Caco-2 (cell line): ENCODE results near the gene MAP2K4. TPM values are rescaled to one million over a fixed set of nuclear protein-coding genes. Genes with fewer than 3 reads are reported as not detected.

Experiments used
- BruUV-seq: library from RNA; stranded (reverse); fragments of 400-500 nt; replicated peaks from 2 replicates; lab custom pipeline; 2021; lab: Mats Ljungman, UMichigan
- CTCF ChIA-PET: fragments of 300-600 bp; sonication (Branson Sonifier 250); formaldehyde crosslinking; loops from one replicate; lab custom pipeline; 2022; ENCODE audit warnings: antibody characterized with exemption; lab: Charles Lee
- POLR2A ChIA-PET: fragments of 300-600 bp; sonication (Branson Sonifier 250); formaldehyde crosslinking; loops from one replicate; lab custom pipeline; 2022; ENCODE audit warnings: antibody characterized with exemption; lab: Charles Lee
- DNase-seq, 2 experiments: peaks; one replicate each; pipeline versions ENCODE4 v3.0.0 to v3.0.0-alpha.2; 2020 to 2022
- H3K27me3 ChIP-seq: replicated peaks from 2 replicates; pipeline ENCODE4 v1.6.0; 2011; ENCODE audit warnings: low read length; ENCODE audit not compliant: control insufficient read depth, insufficient read depth
- H3K36me3 ChIP-seq: 2 replicates; pipeline ENCODE4 v1.5.1; 2011; ENCODE audit warnings: low read length; ENCODE audit not compliant: control insufficient read depth, insufficient read depth
- H3K4me1 ChIP-seq: fragments of 250-450 bp; sonication (Bioruptor Pico); 2 replicates; pipeline ENCODE4 v1.5.1; 2020; ENCODE audit warnings: mild to moderate bottlenecking
- H3K4me3 ChIP-seq: 2 replicates; pipeline ENCODE4 v1.5.1; 2011; ENCODE audit warnings: low read depth, mild to moderate bottlenecking, control low read depth, low read length
- H3K9me3 ChIP-seq: fragments of 250-450 bp; sonication (Bioruptor Pico); 2 replicates; pipeline ENCODE4 v1.5.1; 2020; ENCODE audit warnings: mild to moderate bottlenecking, moderate library complexity
- H3K27ac Mint-ChIP-seq: one replicate; pipeline ENCODE4 v1.8.0; 2022; ENCODE audit warnings: mixed read lengths; ENCODE audit not compliant: unreplicated experiment
- H3K27me3 Mint-ChIP-seq: one replicate; pipeline ENCODE4 v1.8.0; 2022; ENCODE audit warnings: mixed read lengths; ENCODE audit not compliant: insufficient read depth, unreplicated experiment
- H3K36me3 Mint-ChIP-seq: one replicate; pipeline ENCODE4 v1.8.0; 2022; ENCODE audit warnings: mild to moderate bottlenecking, mixed read lengths; ENCODE audit not compliant: insufficient read depth, unreplicated experiment
- H3K4me1 Mint-ChIP-seq: one replicate; pipeline ENCODE4 v1.8.0; 2022; ENCODE audit warnings: low read depth, mixed read lengths; ENCODE audit not compliant: unreplicated experiment
- H3K4me3 Mint-ChIP-seq: one replicate; pipeline ENCODE4 v1.8.0; 2022; ENCODE audit warnings: mild to moderate bottlenecking, moderate library complexity, mixed read lengths; ENCODE audit not compliant: unreplicated experiment
- H3K9me3 Mint-ChIP-seq: one replicate; pipeline ENCODE4 v1.8.0; 2022; ENCODE audit warnings: mixed read lengths; ENCODE audit not compliant: unreplicated experiment
- intact Hi-C: fragments of 100-400 bp; cut with micrococcal nuclease; formaldehyde crosslinking; loops from one replicate; pipeline ENCODE4 v1.10.0; 2022; ENCODE audit not compliant: unreplicated experiment
- total RNA-seq: library from RNA; stranded (reverse); gene quantifications from 2 replicates; pipeline ENCODE4 v1.2.3, GENCODE V29; 2022
- TF ChIP-seq, protein P1 (sequence below), 2 experiments: fragments of 200-600 bp in 1 of 2; IDR thresholded peaks; 1 replicate in 1 of 2; 2 replicates in 1 of 2; pipeline versions ENCODE4 v1.5.1 to v1.8.0; 2011 to 2022; ENCODE audit warnings: antibody characterized with exemption in 1 of 2, control low read depth in 1 of 2, inconsistent platforms in 1 of 2, low read depth in 1 of 2, low read length in 1 of 2, mild to moderate bottlenecking in 1 of 2, moderate library complexity in 1 of 2; ENCODE audit not compliant: insufficient read depth in 1 of 2, severe bottlenecking in 1 of 2, unreplicated experiment in 1 of 2

Gene MAP2K4
- total RNA-seq, 1 experiment from 2014 or later: 20.9 TPM

- H3K4me3 Mint-ChIP-seq: no peak overlapping the region
- BruUV-seq: no TSS peak
- no peak for DNase-seq
Observed at GRCh38 chr17:12134587-12134986, 113.9 kb downstream of the MAP2K4 start.

DNA sequence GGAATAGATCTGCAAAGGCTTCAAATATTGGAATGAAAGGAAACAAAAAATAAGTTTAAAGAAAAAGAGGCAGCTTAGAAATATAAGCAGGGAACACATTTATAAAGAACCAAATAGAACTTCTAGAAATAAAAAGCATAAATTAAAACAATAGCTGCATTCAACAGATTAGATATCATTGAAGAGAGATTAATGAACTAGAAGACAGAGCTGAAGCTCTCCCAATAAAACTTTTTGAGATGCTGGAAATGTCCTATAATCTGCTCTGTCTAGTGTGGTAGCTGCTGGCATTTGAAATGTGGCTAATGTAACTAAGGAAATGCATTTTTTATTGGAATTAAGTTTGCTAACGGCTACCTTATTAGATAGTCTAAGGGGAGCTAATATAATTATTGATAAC, 115.6 kb downstream of the MAP2K4 start:
- Mint-ChIP-seq H3K9me3 (peaks cover 9% of the 10 kb centered on the region), H3K4me3 (no peak overlapping the region), H3K27me3 (no peaks in the 10 kb centered on the region), H3K27ac (no peak overlapping the region), H3K4me1 (no peaks in the 10 kb centered on the region), H3K36me3 (peaks cover 26% of the 10 kb centered on the region)
- intact Hi-C loops: no loop called here
- H3K4me1 ChIP-seq: no peaks in the 10 kb centered on the region
- ChIA-PET CTCF (no interaction called here), POLR2A (no interaction called here)
- TF ChIP-seq, protein P1, sequence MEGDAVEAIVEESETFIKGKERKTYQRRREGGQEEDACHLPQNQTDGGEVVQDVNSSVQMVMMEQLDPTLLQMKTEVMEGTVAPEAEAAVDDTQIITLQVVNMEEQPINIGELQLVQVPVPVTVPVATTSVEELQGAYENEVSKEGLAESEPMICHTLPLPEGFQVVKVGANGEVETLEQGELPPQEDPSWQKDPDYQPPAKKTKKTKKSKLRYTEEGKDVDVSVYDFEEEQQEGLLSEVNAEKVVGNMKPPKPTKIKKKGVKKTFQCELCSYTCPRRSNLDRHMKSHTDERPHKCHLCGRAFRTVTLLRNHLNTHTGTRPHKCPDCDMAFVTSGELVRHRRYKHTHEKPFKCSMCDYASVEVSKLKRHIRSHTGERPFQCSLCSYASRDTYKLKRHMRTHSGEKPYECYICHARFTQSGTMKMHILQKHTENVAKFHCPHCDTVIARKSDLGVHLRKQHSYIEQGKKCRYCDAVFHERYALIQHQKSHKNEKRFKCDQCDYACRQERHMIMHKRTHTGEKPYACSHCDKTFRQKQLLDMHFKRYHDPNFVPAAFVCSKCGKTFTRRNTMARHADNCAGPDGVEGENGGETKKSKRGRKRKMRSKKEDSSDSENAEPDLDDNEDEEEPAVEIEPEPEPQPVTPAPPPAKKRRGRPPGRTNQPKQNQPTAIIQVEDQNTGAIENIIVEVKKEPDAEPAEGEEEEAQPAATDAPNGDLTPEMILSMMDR (IDR thresholded peaks at IDR 0.05; ENCODE audit: insufficient read depth in 1 of 2, low read depth in 1 of 2, low read length in 1 of 2, severe bottlenecking in 1 of 2, unreplicated experiment in 1 of 2): no peak
- no TSS peak for BruUV-seq
- no peak for DNase-seq
- H3K27me3 ChIP-seq: no peaks in the 10 kb centered on the region
- H3K36me3 ChIP-seq: no peaks in the 10 kb centered on the region
- H3K9me3 ChIP-seq: no peaks in the 10 kb centered on the region
- no peak overlapping the region for H3K4me3 ChIP-seq

More at GRCh38 chr17:12134587-12134986, 113.9 kb downstream of the MAP2K4 start:
- Histone ChIP-seq H3K4me3 (no peak overlapping the region), H3K36me3 (no peaks in the 10 kb centered on the region), H3K9me3 (no peaks in the 10 kb centered on the region), H3K27me3 (no peaks in the 10 kb centered on the region), H3K4me1 (no peaks in the 10 kb centered on the region)
- POLR2A ChIA-PET: no interaction called here
- Mint-ChIP-seq H3K9me3 (peaks cover 9% of the 10 kb centered on the region), H3K27me3 (no peaks in the 10 kb centered on the region), H3K4me1 (no peaks in the 10 kb centered on the region), H3K36me3 (peaks cover 26% of the 10 kb centered on the region), H3K27ac (no peak overlapping the region)
- intact Hi-C loops: no loop called here
- TF ChIP-seq, protein P1 (IDR thresholded peaks at IDR 0.05; ENCODE audit: insufficient read depth in 1 of 2, low read depth in 1 of 2, low read length in 1 of 2, severe bottlenecking in 1 of 2, unreplicated experiment in 1 of 2): no peak
- CTCF ChIA-PET: no interaction called here

GRCh38 chr17:12136646-12137045, 116.0 kb downstream of the MAP2K4 start:
- Histone ChIP-seq H3K36me3 (no peaks in the 10 kb centered on the region), H3K27me3 (no peaks in the 10 kb centered on the region), H3K4me1 (no peaks in the 10 kb centered on the region), H3K4me3 (no peak overlapping the region), H3K9me3 (no peaks in the 10 kb centered on the region)
- intact Hi-C loops: no loop called here
- DNase-seq: no peak
- Mint-ChIP-seq H3K9me3 (peaks cover 9% of the 10 kb centered on the region), H3K27ac (no peak overlapping the region), H3K4me1 (no peaks in the 10 kb centered on the region), H3K27me3 (no peaks in the 10 kb centered on the region), H3K36me3 (peaks cover 26% of the 10 kb centered on the region), H3K4me3 (no peak overlapping the region)
- CTCF ChIA-PET: no interaction called here
- no TSS peak for BruUV-seq
- POLR2A ChIA-PET: no interaction called here
- TF ChIP-seq, protein P1 (IDR thresholded peaks at IDR 0.05; ENCODE audit: insufficient read depth in 1 of 2, low read depth in 1 of 2, low read length in 1 of 2, severe bottlenecking in 1 of 2, unreplicated experiment in 1 of 2): no peak
